ENCODE measurements around the gene ZKSCAN1. TPM values are rescaled to one million over a fixed set of nuclear protein-coding genes. Genes with fewer than 3 reads are reported as not detected.

The ZKSCAN1 gene
- total RNA-seq, 1 experiment from 2014 or later, result 13.6 TPM

DNA sequence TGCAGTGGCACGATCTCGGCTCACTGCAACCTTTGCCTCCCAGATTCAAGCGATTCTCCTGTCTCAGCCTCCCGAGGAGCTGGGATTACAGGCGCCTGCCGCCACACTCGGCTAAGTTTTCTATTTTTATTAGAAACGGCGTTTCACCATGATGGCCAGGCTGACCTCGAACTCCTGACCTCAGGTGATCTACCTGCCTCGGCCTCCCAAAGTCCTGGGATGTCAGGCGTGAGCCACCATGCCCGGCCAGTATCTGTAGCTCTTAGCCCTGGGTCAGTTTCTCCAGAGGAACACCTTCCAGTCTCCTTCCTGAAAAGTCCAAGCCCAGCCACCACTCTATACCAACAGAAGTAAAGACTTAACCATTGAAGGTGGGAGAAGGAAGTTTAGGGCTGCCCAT is 15.2 kb upstream of the ZKSCAN1 start:
- ChIA-PET CTCF (interaction anchor here (0.7 kb wide), 1 partner anchor 631 kb away, joined by 10 read pairs; no protein-coding TSS in a partner anchor), POLR2A (ENCODE audit: unreplicated experiment) (no interaction called here)
- ATAC-seq, result no peak
- Histone ChIP-seq H3K9ac (ENCODE audit: low read length) (no peak overlapping the region), H3K4me1 (ENCODE audit: insufficient read depth, low read length) (no peaks in the 10 kb centered on the region), H3K27ac (ENCODE audit: low read length) (no peak overlapping the region), H3K79me2 (ENCODE audit: low read length) (no peaks in the 10 kb centered on the region), H3K36me3 (ENCODE audit: low read depth, low read length) (no peaks in the 10 kb centered on the region), H3F3A (ENCODE audit: low read length, unreplicated experiment) (no peaks in the 10 kb centered on the region), H3K9me3 (ENCODE audit: low read length) (no peaks in the 10 kb centered on the region), H4K20me1 (ENCODE audit: low read length) (no peaks in the 10 kb centered on the region), H3K4me3 (ENCODE audit: low read length) (no peak overlapping the region), H3K27me3 (ENCODE audit: low read length) (no peaks in the 10 kb centered on the region), H3K9me2 (replicated peaks; ENCODE audit: low read length) (no peaks in the 10 kb centered on the region), H3K4me2 (ENCODE audit: low read length) (no peak overlapping the region), H2AFZ (ENCODE audit: low read length) (no peak overlapping the region)
- no peak for DNase-seq
- TF ChIP-seq EZH2phosphoT487 (IDR thresholded peaks at IDR 0.05; ENCODE audit: borderline replicate concordance, low read length), result no peak
- TF ChIP-seq EZH2 (IDR thresholded peaks at IDR 0.05; ENCODE audit: low read length, unreplicated experiment), result no peak
- TF ChIP-seq, protein P1, sequence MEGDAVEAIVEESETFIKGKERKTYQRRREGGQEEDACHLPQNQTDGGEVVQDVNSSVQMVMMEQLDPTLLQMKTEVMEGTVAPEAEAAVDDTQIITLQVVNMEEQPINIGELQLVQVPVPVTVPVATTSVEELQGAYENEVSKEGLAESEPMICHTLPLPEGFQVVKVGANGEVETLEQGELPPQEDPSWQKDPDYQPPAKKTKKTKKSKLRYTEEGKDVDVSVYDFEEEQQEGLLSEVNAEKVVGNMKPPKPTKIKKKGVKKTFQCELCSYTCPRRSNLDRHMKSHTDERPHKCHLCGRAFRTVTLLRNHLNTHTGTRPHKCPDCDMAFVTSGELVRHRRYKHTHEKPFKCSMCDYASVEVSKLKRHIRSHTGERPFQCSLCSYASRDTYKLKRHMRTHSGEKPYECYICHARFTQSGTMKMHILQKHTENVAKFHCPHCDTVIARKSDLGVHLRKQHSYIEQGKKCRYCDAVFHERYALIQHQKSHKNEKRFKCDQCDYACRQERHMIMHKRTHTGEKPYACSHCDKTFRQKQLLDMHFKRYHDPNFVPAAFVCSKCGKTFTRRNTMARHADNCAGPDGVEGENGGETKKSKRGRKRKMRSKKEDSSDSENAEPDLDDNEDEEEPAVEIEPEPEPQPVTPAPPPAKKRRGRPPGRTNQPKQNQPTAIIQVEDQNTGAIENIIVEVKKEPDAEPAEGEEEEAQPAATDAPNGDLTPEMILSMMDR (conservative IDR thresholded peaks at IDR 0.05; ENCODE audit: low read depth, low read length), result no peak
- intact Hi-C loops (cut with micrococcal nuclease), result no loop called here
- BruUV-seq (replicated peaks), result no TSS peak

DNA sequence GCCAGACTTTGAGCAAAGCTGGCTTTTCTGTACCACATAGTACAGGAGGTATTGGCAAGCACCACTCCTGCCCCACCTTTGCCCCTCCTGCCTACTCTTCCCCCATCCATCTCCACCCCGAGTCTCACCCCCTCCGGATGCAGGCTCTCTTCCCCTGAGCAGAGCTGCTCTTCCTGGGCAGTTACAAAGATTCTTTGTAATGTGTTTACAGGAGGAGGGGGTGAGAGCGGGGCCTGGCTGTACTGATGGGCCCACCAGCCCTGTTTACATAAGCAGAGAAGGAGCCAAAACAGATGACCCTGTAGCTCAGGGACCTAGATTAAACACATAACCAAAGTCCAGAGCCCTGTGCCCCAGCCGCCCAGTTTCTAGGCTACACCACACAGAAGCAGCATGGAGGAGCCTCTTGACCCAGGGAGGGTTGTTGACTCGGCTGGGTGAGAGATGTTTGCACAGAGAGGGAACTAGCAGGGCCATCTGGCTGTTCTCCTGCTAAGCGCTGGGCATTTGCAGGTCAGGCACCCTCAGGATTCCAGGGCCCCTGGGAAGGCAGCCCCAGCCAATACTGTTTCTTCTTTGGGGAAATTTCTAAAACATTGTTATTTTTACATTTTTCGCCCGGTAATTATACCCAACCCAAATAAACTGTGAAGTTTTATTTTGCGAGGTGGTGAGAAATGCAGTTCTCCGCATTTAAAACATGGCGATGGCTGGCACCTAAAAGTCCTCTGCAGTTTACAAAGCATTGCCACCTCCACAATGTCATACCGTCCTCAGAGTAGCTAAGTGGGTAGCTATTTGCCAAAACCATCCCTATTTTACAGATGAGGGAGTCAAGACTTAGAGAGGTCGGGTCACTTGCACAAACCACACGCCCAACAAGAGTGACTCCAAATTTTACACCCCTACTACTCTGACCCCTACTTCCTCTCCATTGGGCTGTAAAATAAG is 11.4 kb upstream of the ZKSCAN1 start:
- DNase-seq (no peak), ATAC-seq (peak; percentile 75)
- Histone ChIP-seq H3K9me2 (replicated peaks; ENCODE audit: low read length) (no peaks in the 10 kb centered on the region), H3K9ac (ENCODE audit: low read length) (no peak overlapping the region), H3K36me3 (ENCODE audit: low read depth, low read length) (no peaks in the 10 kb centered on the region), H4K20me1 (ENCODE audit: low read length) (no peaks in the 10 kb centered on the region), H2AFZ (ENCODE audit: low read length) (no peak overlapping the region), H3K4me1 (ENCODE audit: insufficient read depth, low read length) (no peaks in the 10 kb centered on the region), H3K9me3 (ENCODE audit: low read length) (no peaks in the 10 kb centered on the region), H3F3A (ENCODE audit: low read length, unreplicated experiment) (no peaks in the 10 kb centered on the region), H3K27ac (ENCODE audit: low read length) (no peak overlapping the region), H3K79me2 (ENCODE audit: low read length) (no peaks in the 10 kb centered on the region), H3K4me2 (ENCODE audit: low read length) (no peak overlapping the region), H3K27me3 (ENCODE audit: low read length) (no peaks in the 10 kb centered on the region), H3K4me3 (ENCODE audit: low read length) (no peak overlapping the region)
- intact Hi-C loops (cut with micrococcal nuclease), result no loop called here
- POLR2A ChIA-PET (ENCODE audit: unreplicated experiment), result interaction anchor here (0.5 kb wide), 1 partner anchor 10 kb away, joined by 5 read pairs; no protein-coding TSS in a partner anchor
- CTCF ChIA-PET, result interaction anchor here (0.6 kb wide), 1 partner anchor 36 kb away, joined by 7 read pairs; no protein-coding TSS in a partner anchor
- TF ChIP-seq, protein P1 (conservative IDR thresholded peaks at IDR 0.05; ENCODE audit: low read depth, low read length), result no peak
- TF ChIP-seq EZH2 (IDR thresholded peaks at IDR 0.05; ENCODE audit: low read length, unreplicated experiment) (no peak), EZH2phosphoT487 (IDR thresholded peaks at IDR 0.05; ENCODE audit: borderline replicate concordance, low read length) (no peak)
- BruUV-seq (replicated peaks), result no TSS peak

DNA sequence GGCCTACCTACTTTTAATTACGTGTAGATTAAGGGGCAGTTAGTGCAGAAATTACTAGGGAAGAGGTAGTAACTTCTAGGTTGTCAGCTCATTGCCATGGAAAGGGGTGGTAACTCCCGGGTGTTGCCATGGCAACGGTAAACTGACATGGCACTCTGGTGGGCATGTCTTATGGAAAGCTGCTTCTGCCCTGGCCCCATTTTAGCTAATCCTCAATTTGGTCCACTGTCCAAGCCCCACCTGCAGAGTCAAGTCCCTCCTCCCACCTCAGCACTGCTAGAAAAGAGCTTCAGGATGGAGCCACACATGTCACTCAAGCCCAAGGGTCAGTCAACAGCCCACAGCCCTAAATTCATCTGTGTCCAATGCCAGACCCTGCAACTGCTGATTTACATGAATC is 7.5 kb upstream of the ZKSCAN1 start:
- intact Hi-C loops (cut with micrococcal nuclease), result no loop called here
- POLR2A ChIA-PET (ENCODE audit: unreplicated experiment), result interaction anchor here (0.6 kb wide), 1 partner anchor 21 kb away, joined by 3 read pairs; no protein-coding TSS in a partner anchor
- Histone ChIP-seq H3K4me2 (ENCODE audit: low read length) (no peak overlapping the region), H4K20me1 (ENCODE audit: low read length) (no peaks in the 10 kb centered on the region), H2AFZ (ENCODE audit: low read length) (no peak overlapping the region), H3K36me3 (ENCODE audit: low read depth, low read length) (no peaks in the 10 kb centered on the region), H3K4me1 (ENCODE audit: insufficient read depth, low read length) (no peaks in the 10 kb centered on the region; the same call in 1 of the 2 replicates), H3F3A (ENCODE audit: low read length, unreplicated experiment) (no peaks in the 10 kb centered on the region), H3K27me3 (ENCODE audit: low read length) (no peaks in the 10 kb centered on the region), H3K9ac (ENCODE audit: low read length) (no peak overlapping the region), H3K4me3 (ENCODE audit: low read length) (no peak overlapping the region), H3K9me2 (replicated peaks; ENCODE audit: low read length) (no peaks in the 10 kb centered on the region), H3K79me2 (ENCODE audit: low read length) (no peaks in the 10 kb centered on the region), H3K9me3 (ENCODE audit: low read length) (no peaks in the 10 kb centered on the region), H3K27ac (ENCODE audit: low read length) (no peak overlapping the region)
- no TSS peak for BruUV-seq (replicated peaks)
- no peak for ATAC-seq
- CTCF ChIA-PET, result no interaction called here
- TF ChIP-seq, protein P1 (conservative IDR thresholded peaks at IDR 0.05; ENCODE audit: low read depth, low read length), result no peak
- no peak for TF ChIP-seq EZH2 (IDR thresholded peaks at IDR 0.05; ENCODE audit: low read length, unreplicated experiment)
- no peak for DNase-seq

Measured in PC-3 (cell line).